Keratinocyte (primary cell): ENCODE results near the gene BBS1.

Source experiments
- CTCF ChIP-seq, 3 experiments: IDR thresholded peaks in 1 of 3; conservative IDR thresholded peaks in 1 of 3; optimal IDR thresholded peaks in 1 of 3; 2 replicates in 2 of 3; 3 replicates in 1 of 3; pipeline versions ENCODE3 to v1.5.1; 2011; ENCODE audit warnings: low read length in 3 of 3, mild to moderate bottlenecking in 3 of 3, moderate library complexity in 2 of 3, control low read depth in 1 of 3, inconsistent platforms in 1 of 3; ENCODE audit not compliant: insufficient read depth in 2 of 3; ENCODE audit errors: extremely low read depth in 1 of 3
- EZH2 ChIP-seq: IDR thresholded peaks from one replicate; pipeline ENCODE4 v1.6.1; 2012; ENCODE audit warnings: inconsistent platforms, mild to moderate bottlenecking, low read length, moderate library complexity

GRCh38 chr11:66569076-66569475 lies 58.6 kb downstream of the BBS1 start:
- no peak for TF ChIP-seq CTCF (optimal IDR thresholded peaks at IDR 0.05 in 1 of 3, IDR thresholded peaks at IDR 0.05 in 1 of 3, conservative IDR thresholded peaks at IDR 0.05 in 1 of 3; ENCODE audit: extremely low read depth in 1 of 3, insufficient read depth in 2 of 3, low read length in 3 of 3)
- TF ChIP-seq EZH2 = no peak
